Nephron progenitor cell (in vitro differentiated cells): ENCODE measurements around the gene NSD2.
A peak's percentile ranks its signal among the peaks of the same experiment; 100 is the strongest.

Source experiments
- DNase-seq: peaks from one replicate; pipeline ENCODE4 v3.0.0; 2021
- H3K27ac Mint-ChIP-seq: 2 replicates; pipeline ENCODE4 v1.8.0; 2021; ENCODE audit warnings: mild to moderate bottlenecking, moderate library complexity, mixed read lengths
- H3K27me3 Mint-ChIP-seq: 2 replicates; pipeline ENCODE4 v1.8.0; 2021; ENCODE audit warnings: mild to moderate bottlenecking, low read depth, mixed read lengths; ENCODE audit not compliant: poor library complexity
- H3K36me3 Mint-ChIP-seq: 2 replicates; pipeline ENCODE4 v1.8.0; 2021; ENCODE audit warnings: low read depth, mixed read lengths
- H3K4me1 Mint-ChIP-seq: 2 replicates; pipeline ENCODE4 v1.8.0; 2021; ENCODE audit warnings: mixed read lengths
- H3K4me3 Mint-ChIP-seq: 2 replicates; pipeline ENCODE4 v1.8.0; 2021; ENCODE audit warnings: mild to moderate bottlenecking, moderate library complexity, mixed read lengths
- H3K9me3 Mint-ChIP-seq: 2 replicates; pipeline ENCODE4 v1.8.0; 2021; ENCODE audit warnings: mild to moderate bottlenecking, moderate library complexity, mixed read lengths
- TF ChIP-seq, protein P1 (sequence below): fragments of 200-600 bp; sonication (generic); IDR thresholded peaks from 2 replicates; pipeline ENCODE4 v1.5.0; 2021; ENCODE audit warnings: antibody characterized with exemption

NSD2 gene

DNA sequence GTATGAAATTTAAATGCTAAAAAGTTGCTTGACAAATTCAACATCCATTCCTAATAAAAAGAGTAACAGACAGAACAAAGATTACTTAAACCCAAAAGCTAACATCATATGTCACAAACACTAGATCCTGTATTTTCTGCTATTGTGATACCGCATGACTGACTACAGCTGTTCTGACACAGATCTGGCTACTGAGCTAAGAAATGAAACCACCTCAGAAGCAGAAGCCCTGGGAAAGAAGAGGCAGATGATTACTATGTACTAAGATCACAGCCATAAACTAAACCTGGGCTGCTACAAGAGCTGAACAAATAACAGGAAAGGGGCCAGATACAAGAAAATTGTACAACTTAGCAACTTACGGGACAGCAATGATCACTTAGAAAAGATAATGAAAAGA, 24.6 kb upstream of the NSD2 start:
- Mint-ChIP-seq H3K36me3 (peaks cover 28% of the 10 kb centered on the region), H3K9me3 (no peaks in the 10 kb centered on the region), H3K27ac (no peak overlapping the region), H3K4me1 (peaks cover 29% of the 10 kb centered on the region), H3K27me3 (peaks cover 4% of the 10 kb centered on the region), H3K4me3 (no peak overlapping the region)
- TF ChIP-seq, protein P1, sequence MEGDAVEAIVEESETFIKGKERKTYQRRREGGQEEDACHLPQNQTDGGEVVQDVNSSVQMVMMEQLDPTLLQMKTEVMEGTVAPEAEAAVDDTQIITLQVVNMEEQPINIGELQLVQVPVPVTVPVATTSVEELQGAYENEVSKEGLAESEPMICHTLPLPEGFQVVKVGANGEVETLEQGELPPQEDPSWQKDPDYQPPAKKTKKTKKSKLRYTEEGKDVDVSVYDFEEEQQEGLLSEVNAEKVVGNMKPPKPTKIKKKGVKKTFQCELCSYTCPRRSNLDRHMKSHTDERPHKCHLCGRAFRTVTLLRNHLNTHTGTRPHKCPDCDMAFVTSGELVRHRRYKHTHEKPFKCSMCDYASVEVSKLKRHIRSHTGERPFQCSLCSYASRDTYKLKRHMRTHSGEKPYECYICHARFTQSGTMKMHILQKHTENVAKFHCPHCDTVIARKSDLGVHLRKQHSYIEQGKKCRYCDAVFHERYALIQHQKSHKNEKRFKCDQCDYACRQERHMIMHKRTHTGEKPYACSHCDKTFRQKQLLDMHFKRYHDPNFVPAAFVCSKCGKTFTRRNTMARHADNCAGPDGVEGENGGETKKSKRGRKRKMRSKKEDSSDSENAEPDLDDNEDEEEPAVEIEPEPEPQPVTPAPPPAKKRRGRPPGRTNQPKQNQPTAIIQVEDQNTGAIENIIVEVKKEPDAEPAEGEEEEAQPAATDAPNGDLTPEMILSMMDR = no peak
- DNase-seq = no peak

DNA sequence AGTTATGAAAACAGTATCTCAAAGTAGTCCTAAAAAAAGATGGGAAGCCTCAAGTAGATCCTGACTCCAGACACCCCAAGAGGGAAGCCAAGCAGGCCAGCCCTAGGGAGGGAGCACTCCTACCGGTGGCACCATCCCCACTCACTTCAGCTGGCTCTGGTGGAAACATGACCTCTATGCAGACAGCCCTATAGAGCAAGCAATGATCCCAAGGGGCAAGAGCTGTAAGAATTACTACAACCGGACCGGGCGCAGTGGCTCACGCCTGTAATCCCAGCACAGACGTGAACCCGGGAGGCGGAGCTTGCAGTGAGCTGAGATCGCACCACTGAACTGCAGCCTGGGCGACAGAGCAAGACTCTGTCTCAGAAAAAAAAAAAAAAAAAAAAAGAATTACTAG, 20.9 kb upstream of the NSD2 start:
- Mint-ChIP-seq H3K27me3 (peaks cover 4% of the 10 kb centered on the region), H3K27ac (no peak overlapping the region), H3K9me3 (no peaks in the 10 kb centered on the region), H3K4me1 (peaks cover 46% of the 10 kb centered on the region), H3K36me3 (peaks cover 13% of the 10 kb centered on the region), H3K4me3 (no peak overlapping the region)
- DNase-seq = no peak
- TF ChIP-seq, protein P1 = no peak

DNA sequence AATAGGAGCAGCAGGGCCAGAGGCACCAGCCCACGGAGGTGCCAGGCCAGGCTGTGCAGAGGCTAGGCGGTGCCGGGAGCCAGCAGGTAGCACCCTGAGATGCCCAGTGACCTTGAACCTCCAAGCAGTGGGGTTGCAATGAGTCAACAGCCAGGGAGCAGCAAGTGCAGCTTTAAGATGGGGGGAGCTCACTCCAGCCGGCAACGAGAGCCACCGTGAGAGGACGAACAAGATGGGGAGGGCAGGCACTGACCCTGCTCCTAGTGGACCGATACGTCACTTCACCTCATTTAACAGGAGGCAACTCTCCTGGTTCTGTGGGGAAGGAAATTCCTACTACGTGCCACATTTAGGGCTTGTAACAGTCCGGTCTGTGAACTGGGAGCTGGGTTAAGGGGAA, 20.0 kb upstream of the NSD2 start:
- no peak for DNase-seq
- TF ChIP-seq, protein P1 = no peak
- Mint-ChIP-seq H3K27ac (no peak overlapping the region), H3K36me3 (peaks cover 13% of the 10 kb centered on the region), H3K27me3 (peaks cover 4% of the 10 kb centered on the region), H3K4me1 (peaks cover 46% of the 10 kb centered on the region), H3K9me3 (no peaks in the 10 kb centered on the region), H3K4me3 (no peak overlapping the region)

DNA sequence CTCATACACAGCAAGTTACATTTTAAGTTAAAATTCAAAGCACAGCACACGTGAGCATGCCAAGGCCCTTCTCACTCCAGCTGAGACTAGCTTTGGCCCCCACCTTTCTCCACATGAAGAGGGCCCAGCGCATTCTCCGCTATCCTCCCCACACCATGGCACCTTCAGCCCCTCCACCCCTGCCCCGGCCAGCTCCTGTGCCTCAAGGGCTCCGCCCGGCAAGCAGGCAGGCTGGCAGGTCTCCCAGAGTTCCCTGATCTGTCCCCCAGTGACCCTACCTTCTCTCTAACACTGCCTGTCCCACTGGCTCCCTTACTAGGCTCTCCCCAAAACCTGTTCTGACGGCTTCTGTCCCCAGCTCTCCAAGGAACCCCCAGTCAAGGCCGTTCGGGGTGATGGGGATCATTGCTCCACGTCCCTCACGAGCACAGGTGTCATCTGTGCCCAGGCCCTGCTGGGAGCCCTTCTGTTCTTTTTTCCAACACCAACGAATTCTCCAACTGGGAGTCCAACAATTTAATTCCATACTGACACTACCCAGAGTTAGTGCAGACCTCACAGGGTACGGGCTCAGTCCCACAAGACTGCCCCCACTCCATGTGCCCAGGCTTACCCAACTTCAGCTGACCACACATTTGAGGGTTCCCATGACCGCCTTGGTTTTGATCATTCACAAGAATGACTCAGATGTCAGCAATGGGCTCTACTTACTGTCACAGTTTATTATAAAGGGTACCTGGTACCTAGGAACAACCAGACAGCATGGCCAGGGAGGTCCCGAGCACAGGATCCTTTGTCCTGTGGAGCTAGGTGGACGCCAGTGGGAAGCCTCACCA, 19.4 kb upstream of the NSD2 start:
- peak overlapping the region; percentile 50 for H3K4me3 Mint-ChIP-seq
- TF ChIP-seq, protein P1 = no peak
- peaks cover 7% of the 10 kb centered on the region for H3K36me3 Mint-ChIP-seq
- H3K4me1 Mint-ChIP-seq = peaks cover 46% of the 10 kb centered on the region
- H3K27ac Mint-ChIP-seq = no peak overlapping the region
- peaks cover 4% of the 10 kb centered on the region for H3K27me3 Mint-ChIP-seq
- H3K9me3 Mint-ChIP-seq = no peaks in the 10 kb centered on the region
- no peak for DNase-seq

DNA sequence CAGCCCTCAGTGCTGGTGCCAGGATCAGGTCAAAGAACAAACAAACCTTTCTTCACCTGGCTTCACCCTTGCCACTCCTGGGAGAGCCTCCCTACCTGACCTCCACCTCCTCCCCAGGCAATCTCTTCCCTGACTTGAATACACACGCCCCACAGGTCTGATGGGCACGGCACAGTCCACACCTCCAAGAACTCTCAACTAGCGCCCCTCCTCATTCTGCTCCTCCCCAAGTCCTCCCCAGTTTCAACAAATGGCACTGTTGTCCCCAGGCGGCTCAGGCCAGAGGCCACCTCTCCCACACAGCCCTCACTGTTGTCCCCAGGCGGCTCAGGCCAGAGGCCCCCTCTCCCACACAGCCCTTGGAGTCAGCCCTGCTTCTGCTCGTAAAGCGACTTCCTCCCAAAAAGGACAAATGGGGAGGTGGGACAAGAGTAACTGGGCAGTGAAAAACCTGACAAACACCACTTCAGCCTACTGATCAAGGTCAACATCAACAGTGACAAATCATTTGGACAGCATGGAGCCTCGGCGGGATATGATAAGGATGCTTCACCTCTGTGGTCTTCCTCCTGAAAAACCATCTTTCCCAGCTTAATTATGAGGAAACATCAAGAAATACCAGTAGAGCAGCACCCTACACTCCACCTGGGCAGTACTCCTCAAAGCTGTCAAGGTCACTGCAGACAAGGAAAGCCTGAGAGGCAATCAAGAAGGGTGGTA, 18.1 kb upstream of the NSD2 start:
- TF ChIP-seq, protein P1 = no peak
- H3K27me3 Mint-ChIP-seq = peaks cover 4% of the 10 kb centered on the region
- H3K4me3 Mint-ChIP-seq = peak overlapping the region; percentile 68
- no peaks in the 10 kb centered on the region for H3K9me3 Mint-ChIP-seq
- peak; percentile 34 for DNase-seq
- peak overlapping the region; percentile 92 for H3K27ac Mint-ChIP-seq
- no peaks in the 10 kb centered on the region for H3K36me3 Mint-ChIP-seq
- H3K4me1 Mint-ChIP-seq = peaks cover 55% of the 10 kb centered on the region
